Suprapubic skin (tissue), 4 donors: Measurements from ENCODE around the gene ZNF423.

Experiments
- EP300 ChIP-seq: sonication (generic); formaldehyde crosslinking; IDR thresholded peaks from one replicate; pipeline ENCODE4 v1.6.1; 2017; ENCODE audit warnings: antibody characterized with exemption
- POLR2AphosphoS5 ChIP-seq, 3 donors: sonication (generic); formaldehyde crosslinking; IDR thresholded peaks; one replicate each; pipeline ENCODE4 v1.6.1; 2017; ENCODE audit warnings: antibody characterized with exemption in 3 of 3
- TF ChIP-seq, protein P1 (sequence below), 2 donors: fragments of 200-600 bp in 1 of 2; fragments of 450-650 bp in 1 of 2; sonication (generic) in 1 of 2; IDR thresholded peaks; one replicate each; pipeline ENCODE4 v1.5.1; 2016 to 2019; ENCODE audit warnings: antibody characterized with exemption in 2 of 2, mild to moderate bottlenecking in 1 of 2, moderate library complexity in 1 of 2

- TF ChIP-seq EP300 (no peak), POLR2AphosphoS5 (IDR thresholded peaks at IDR 0.05) (no peak)
- TF ChIP-seq, protein P1, sequence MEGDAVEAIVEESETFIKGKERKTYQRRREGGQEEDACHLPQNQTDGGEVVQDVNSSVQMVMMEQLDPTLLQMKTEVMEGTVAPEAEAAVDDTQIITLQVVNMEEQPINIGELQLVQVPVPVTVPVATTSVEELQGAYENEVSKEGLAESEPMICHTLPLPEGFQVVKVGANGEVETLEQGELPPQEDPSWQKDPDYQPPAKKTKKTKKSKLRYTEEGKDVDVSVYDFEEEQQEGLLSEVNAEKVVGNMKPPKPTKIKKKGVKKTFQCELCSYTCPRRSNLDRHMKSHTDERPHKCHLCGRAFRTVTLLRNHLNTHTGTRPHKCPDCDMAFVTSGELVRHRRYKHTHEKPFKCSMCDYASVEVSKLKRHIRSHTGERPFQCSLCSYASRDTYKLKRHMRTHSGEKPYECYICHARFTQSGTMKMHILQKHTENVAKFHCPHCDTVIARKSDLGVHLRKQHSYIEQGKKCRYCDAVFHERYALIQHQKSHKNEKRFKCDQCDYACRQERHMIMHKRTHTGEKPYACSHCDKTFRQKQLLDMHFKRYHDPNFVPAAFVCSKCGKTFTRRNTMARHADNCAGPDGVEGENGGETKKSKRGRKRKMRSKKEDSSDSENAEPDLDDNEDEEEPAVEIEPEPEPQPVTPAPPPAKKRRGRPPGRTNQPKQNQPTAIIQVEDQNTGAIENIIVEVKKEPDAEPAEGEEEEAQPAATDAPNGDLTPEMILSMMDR (IDR thresholded peaks at IDR 0.05): no peak
Measured at GRCh38 chr16:49698931-49699840, 156.7 kb downstream of the ZNF423 start.
